Kidney epithelial cell (primary cell): ENCODE data around the gene ARAP2. TPM values are rescaled to one million over a fixed set of nuclear protein-coding genes. Genes with fewer than 3 reads are reported as not detected.

Source experiments
- DNase-seq: peaks from one replicate; pipeline ENCODE4 v3.0.0-alpha.2; 2010; ENCODE audit warnings: low read depth
- H3K27me3 ChIP-seq: 2 replicates; pipeline ENCODE4 v1.6.0; 2011; ENCODE audit warnings: low read length; ENCODE audit not compliant: control insufficient read depth, insufficient read depth
- H3K36me3 ChIP-seq: 2 replicates; pipeline ENCODE4 v1.5.1; 2011; ENCODE audit warnings: low read length; ENCODE audit not compliant: control insufficient read depth, insufficient read depth
- H3K4me3 ChIP-seq: 2 replicates; pipeline ENCODE4 v1.5.1; 2011; ENCODE audit warnings: low read depth, mild to moderate bottlenecking, control low read depth, low read length
- CTCF ChIP-seq: IDR thresholded peaks from 2 replicates; pipeline ENCODE4 v1.5.1; 2011; ENCODE audit warnings: mild to moderate bottlenecking, moderate library complexity, low read length, control low read depth, inconsistent platforms; ENCODE audit not compliant: insufficient read depth, poor library complexity, severe bottlenecking
- total RNA-seq: library from RNA; depleted of rRNA; stranded (reverse); fragments of >200 nt; gene quantifications from 2 replicates; pipeline ENCODE4 v1.2.3, GENCODE V29; 2015

The ARAP2 gene, protein sequence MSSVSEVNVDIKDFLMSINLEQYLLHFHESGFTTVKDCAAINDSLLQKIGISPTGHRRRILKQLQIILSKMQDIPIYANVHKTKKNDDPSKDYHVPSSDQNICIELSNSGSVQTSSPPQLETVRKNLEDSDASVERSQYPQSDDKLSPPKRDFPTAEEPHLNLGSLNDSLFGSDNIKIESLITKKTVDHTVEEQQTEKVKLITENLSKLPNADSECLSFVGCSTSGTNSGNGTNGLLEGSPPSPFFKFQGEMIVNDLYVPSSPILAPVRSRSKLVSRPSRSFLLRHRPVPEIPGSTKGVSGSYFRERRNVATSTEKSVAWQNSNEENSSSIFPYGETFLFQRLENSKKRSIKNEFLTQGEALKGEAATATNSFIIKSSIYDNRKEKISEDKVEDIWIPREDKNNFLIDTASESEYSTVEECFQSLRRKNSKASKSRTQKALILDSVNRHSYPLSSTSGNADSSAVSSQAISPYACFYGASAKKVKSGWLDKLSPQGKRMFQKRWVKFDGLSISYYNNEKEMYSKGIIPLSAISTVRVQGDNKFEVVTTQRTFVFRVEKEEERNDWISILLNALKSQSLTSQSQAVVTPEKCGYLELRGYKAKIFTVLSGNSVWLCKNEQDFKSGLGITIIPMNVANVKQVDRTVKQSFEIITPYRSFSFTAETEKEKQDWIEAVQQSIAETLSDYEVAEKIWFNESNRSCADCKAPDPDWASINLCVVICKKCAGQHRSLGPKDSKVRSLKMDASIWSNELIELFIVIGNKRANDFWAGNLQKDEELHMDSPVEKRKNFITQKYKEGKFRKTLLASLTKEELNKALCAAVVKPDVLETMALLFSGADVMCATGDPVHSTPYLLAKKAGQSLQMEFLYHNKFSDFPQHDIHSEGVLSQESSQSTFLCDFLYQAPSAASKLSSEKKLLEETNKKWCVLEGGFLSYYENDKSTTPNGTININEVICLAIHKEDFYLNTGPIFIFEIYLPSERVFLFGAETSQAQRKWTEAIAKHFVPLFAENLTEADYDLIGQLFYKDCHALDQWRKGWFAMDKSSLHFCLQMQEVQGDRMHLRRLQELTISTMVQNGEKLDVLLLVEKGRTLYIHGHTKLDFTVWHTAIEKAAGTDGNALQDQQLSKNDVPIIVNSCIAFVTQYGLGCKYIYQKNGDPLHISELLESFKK (N-terminal part only)
- total RNA-seq, result 8.3 and 14.4 TPM in 2 replicates

DNA sequence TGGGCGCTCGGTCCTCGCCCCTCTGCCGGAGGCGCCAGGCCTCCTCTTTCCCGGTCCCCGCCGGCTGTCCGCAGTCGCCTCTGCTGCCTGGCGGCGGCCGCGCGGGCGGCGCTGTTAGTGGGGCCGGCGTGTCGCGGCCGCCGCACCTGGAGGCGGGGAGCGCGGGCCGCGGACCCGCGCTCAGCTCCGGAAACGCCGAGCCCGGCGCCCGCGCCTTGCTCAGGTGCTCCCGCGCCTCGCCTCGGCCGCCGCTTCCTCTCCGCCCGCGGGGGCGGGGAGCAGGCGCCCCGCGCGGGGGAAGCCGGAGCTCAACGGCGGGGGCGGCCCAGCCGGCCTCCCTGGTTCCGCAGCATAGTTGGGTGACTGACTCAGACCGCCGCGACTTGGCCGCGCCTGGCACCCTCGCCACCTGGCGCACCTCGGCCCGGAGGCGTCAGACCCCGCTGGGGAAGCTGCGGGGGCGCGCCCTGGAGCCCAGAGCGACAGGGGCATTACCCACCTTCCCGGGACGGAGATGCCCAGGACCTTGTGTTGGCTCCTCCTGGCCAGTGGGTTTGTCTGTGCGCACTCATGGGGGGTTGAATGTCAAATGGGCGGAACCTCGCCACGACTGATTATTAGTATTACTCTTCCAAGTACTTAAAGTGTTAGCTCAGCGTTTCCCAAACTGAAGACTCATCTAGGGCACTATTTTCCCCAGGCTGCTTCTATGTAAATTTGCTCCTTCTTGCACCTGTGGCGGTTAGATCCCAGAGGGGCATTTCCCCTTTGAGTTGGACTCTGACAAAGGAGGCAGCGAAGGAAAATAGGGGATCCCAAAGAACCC lies at the start of gene ARAP2:
TSS of gene ARAP2 (minus strand) at position 258 of the 826 bp plus-strand sequence. CDS start 15,028 bp downstream, outside the sequence.
- Histone ChIP-seq H3K27me3 (no peaks in the 10 kb centered on the region), H3K4me3 (peak within 1 kb of the TSS; percentile 96), H3K36me3 (no peaks in the 10 kb centered on the region)
- no peak for TF ChIP-seq CTCF
- DNase-seq, result no peak

DNA sequence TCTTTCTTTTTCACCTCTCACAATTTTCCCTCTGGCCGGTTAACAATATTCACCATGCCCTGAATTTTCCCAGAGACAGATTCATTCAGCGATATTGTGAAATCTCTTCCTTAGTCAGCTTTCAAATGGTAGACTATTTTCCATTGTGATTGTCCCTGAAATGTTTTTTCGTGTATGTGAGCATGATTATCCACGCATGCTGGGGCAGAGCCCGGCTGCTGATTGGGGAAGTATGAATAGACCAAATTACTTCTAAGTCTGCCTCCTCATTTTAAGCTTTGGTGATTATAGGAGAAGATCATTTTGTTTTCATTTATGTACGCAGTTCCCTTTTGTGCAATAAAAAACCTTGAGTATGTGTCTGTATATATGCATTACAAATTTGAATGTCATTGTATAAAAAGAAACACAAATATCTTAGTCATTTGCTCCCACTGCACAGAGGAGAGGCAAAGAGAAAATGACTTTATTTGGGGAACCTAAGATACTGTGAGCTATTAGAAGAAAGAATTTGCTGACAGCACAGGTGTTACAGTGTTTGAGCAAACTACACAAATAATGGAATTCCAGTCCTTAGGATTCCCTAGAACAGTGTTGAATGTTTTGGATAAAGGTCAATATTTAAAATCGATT lies 48.4 kb upstream of the ARAP2 start:
- no peak for TF ChIP-seq CTCF
- no peak overlapping the region for H3K4me3 ChIP-seq
- no peaks in the 10 kb centered on the region for H3K36me3 ChIP-seq
- no peaks in the 10 kb centered on the region for H3K27me3 ChIP-seq
- DNase-seq, result no peak

GRCh38 chr4:36290641-36291040 lies 46.3 kb upstream of the ARAP2 start:
- H3K4me3 ChIP-seq, result no peak overlapping the region
- no peaks in the 10 kb centered on the region for H3K27me3 ChIP-seq
- no peak for DNase-seq
- H3K36me3 ChIP-seq, result no peaks in the 10 kb centered on the region
- no peak for TF ChIP-seq CTCF

DNA sequence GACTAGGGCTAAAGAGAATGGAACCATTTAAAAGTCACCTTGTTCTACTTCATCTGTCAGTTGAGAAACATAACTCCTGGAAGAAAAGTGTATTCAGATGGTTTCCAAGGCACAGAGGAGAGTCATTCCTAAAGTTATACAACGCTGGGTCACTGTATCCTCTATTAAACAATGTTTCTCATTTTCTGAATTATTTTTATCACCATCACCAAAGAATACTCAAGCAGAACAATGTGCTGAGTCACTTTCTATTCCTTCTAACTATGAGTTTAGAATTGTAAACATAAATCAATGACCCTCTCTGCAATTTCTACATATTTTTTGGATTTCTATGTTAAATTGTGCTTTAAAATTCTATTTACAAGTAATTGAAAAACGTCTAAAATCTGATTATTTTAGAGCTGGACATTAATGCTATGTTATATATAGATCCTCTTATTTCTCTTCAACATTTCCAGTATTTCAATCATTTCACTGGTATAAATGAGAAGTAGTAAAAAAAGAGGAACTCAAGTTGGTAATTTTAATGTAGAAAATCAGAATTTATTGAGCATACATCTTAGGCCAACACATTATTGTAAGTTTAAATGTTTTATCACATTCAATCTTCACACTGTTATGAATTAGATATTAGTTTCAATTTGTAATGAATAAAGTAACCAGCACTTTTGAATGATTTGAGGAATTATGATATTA lies 44.6 kb upstream of the ARAP2 start:
- Histone ChIP-seq H3K27me3 (no peaks in the 10 kb centered on the region), H3K36me3 (no peaks in the 10 kb centered on the region), H3K4me3 (no peak overlapping the region)
- TF ChIP-seq CTCF, result no peak
- DNase-seq, result no peak
